Measurements from ENCODE around the gene GLRX2.

The GLRX2 gene

DNA sequence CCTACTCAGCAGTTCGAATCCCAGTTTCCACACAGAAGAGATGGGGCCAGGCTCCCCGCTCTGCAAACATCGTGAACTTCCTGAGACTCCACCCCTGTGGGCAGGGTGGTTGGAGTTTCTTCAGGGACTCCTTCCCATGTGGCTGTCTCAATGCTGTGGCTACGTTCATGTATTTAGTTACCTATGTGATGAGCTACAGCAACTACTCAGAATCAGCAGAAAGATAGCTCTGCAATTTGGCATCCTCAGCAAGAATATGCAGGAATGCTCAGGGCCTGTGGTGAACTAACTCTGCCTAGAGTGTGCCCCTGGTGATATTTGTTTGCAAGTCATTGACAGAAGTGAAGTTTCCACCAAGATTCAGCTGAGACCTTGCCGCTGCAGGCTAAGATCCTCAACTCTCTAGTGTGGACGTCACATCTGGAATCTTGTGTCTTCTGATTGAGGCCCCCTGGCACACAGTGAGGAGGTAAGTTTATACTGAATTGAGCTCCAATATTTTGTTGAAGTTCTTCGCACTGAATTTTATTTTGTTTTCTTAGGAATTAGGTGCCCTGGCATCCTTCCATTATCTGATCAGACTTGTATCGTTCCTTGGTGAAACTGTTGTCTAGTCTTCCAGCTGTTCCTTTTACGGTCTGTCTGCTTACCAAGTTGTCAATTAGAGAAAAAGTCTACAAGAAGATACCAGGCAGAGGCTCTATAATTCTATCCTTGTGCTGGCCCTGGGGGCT is 8.2 kb upstream of the GLRX2 start:
- DNase-seq (ENCODE audit: low read depth) = no peak

- DNase-seq (ENCODE audit: low read depth) = peak; percentile 89
Measured at GRCh38 chr1:193111641-193112090, 6.5 kb upstream of the GLRX2 start.

GRCh38 chr1:193110864-193111263 is 5.7 kb upstream of the GLRX2 start:
- no peak for DNase-seq (ENCODE audit: low read depth)

GRCh38 chr1:193110246-193110645 is 5.0 kb upstream of the GLRX2 start:
- no peak for DNase-seq (ENCODE audit: low read depth)

- DNase-seq (ENCODE audit: low read depth) = no peak
Measured at GRCh38 chr1:193109619-193110018, 4.4 kb upstream of the GLRX2 start.

DNA sequence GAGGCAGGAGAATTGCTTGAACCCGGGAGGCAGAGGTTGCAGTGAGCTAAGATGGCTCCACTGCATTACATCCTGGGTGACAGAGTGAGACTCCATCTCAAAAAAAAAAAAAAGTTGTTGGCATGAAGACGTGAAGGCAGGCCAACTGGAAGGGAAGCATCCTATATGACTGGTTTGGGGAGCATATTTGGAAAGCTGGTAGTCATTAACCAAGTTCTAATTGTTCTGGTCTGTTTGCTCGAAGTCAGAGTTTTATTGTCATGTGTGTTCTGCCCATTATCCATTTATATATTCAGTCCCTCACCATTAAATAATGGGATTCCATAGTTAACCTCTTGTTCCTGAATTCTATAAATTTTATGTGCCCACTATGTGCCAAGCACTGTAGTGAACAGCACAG is 3.3 kb upstream of the GLRX2 start:
- DNase-seq (ENCODE audit: low read depth) = no peak

- no peak for DNase-seq (ENCODE audit: low read depth)
Measured at GRCh38 chr1:193105821-193106177, 585 bp upstream of the GLRX2 start.

- DNase-seq (ENCODE audit: low read depth) = peak; percentile 63
Measured at GRCh38 chr1:193104502-193104906, 710 bp downstream of the GLRX2 start.

GRCh38 chr1:193103759-193104501 is 1.3 kb downstream of the GLRX2 start:
- peak; percentile 21 for DNase-seq (ENCODE audit: low read depth)

DNA sequence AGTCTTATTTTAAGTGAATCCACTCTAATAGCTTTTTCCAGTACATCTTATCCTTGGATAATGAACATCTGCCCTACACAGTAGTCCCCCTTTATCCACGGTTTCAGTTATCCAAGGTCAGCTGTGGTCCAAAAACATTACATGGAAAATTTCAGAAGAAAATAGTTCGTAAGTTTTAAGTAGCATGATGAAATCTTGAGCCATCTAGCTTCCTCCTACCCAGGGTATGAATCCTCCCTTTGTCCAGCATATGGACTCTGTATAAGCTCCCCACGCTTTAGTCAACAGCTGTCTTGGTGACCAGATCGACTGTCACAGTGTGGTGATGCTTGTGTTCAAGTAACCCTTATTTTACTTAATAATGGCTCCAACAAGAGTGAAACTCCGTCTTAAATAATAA is 2.6 kb downstream of the GLRX2 start:
- DNase-seq (ENCODE audit: low read depth) = no peak

GRCh38 chr1:193094112-193094511 is 11.1 kb downstream of the GLRX2 start:
- DNase-seq (ENCODE audit: low read depth) = no peak

DNA sequence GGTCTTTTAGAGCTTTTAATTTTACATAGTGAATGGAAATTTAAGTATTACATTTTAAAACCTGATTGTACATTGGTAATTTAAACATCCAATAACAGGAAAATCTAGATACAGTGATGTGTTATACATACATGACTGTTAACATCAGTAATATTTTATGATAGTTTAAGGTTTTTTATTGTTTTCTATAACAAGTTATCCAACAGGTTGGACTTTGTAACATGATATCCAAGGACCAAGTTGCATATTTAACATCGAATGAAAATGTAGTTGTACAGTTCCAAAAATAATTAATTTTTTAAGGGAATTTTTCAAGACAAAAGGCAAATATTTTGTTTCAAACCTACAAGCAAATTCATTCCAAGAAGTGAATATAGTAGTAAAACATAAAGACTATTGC is 14.3 kb downstream of the GLRX2 start:
- DNase-seq (ENCODE audit: low read depth) = no peak

GRCh38 chr1:193087893-193088292 is 17.3 kb downstream of the GLRX2 start:
- DNase-seq (ENCODE audit: low read depth) = no peak

GRCh38 chr1:193086342-193086741 is 18.9 kb downstream of the GLRX2 start:
- DNase-seq (ENCODE audit: low read depth) = no peak

DNA sequence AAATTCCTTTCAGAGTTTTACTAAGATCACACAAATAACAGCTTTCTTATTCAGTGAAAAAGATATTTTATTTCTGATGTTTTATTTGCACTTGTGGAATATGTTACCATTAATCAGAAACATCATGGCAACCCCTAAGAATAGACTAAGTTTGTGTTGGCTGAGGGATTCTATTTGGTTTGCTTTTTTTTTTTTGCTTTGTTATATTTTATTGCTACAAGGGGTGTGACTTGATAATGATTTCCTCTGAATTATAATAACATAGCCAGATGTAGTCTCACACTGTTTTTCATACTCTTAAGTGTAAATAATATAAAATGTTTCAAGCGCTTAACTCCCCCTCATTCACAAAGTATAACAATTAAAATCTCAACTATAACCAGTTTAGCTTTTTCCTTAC is 20.0 kb downstream of the GLRX2 start:
- DNase-seq (ENCODE audit: low read depth) = no peak

DNA sequence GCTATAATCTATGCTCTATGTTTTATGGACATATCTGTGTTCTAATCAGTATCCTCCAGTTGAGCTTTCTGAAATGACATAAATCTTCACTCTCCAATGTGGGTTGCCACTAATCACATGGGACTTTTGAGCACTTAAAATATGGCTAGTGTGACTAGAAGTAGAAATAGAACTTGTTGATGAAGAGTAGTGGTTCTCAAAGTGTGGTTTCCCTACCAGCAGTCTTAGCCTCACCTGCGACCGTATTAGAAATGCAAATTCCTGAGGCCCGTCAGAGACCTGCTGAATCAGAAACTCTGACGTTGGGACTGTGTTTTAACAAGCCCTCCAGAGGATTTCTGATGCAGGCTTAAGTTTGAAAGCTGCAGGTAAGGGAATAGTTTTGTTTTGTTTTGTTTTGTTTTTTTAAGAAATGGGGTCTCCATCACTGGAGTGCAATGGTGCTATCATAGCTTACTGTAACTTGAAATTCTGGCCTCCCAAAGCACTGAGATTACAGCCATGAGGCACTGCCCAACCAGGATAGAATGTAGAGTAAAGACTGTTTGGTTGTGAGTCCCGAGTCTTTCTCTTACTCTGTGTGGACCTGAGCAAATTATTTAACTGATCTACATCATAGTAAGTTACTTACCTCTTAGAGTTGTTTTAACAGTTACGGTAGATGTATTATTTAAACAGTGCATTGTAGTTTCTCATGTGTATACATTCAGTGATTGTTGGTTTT is 21.7 kb downstream of the GLRX2 start:
- no peak for DNase-seq (ENCODE audit: low read depth)

- DNase-seq (ENCODE audit: low read depth) = no peak
Measured at GRCh38 chr1:193079187-193079586, 26.0 kb downstream of the GLRX2 start.

DNA sequence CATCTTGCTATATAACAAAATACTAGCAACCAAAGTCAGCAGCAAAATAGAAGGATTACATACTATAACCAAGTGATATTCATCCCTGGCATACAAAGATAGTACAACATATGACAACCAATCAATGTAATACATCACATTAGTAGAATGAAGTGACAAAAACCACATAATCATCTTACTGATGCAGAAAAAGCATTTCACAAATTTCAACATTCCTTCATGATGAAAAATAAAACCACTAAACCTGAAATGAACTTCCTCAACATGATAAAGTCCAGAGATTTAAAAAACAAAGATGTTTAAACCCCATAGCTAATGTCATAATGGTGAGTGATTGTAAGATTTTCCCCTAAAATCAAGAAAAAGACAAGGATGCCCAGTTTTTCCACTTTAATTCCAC is 27.2 kb downstream of the GLRX2 start:
- DNase-seq (ENCODE audit: low read depth) = peak; percentile 52

DNA sequence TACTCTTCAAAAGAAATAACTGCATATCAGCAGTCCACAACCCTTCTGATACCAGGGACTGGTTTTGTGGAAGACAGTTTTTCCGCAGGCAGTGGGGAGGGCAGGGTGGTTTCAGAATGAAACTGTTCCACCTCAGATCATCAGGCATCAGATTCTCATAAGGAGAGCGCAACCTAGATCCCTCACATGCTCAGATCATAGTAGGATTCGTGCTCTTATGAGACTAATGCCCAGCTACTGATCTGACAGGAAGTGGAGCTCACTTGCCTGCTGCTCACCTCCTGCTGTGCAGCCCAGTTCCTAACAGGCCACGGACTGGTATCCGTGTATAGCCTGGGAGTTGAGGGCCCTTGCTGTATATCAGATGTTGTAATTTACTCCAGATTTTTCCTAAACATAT is 34.3 kb downstream of the GLRX2 start:
- no peak for DNase-seq (ENCODE audit: low read depth)

GRCh38 chr1:193070386-193070753 is 34.8 kb downstream of the GLRX2 start:
- DNase-seq (ENCODE audit: low read depth) = no peak

DNA sequence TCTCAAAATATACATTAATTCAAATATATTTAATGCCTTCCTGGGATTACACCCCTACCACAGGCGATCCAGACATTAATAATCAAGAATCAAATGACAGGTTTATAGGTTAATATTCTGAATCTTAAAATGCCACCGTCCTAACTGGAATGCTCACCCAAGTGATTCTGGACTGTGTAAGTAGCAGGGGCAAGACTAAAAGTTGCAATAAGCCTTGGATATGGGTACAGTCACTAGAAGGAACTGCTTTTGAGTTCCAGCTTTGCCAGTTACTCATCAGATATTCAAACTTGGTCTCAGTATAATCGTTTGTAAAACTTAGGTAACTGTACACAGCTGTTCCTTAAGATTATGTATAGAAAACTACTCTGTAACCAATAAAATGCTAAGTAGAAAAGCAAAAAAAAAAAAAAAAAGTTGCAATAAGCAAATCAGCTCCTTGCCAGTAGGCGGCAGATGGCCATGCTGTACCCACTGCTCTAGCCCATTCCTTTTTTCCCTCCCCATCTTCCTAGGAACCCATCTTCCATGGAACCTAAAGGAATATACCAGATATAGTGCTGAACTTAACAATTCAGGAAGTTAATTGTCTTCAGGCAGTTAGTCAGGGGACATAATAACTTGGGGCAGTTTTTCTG is 35.3 kb downstream of the GLRX2 start:
- DNase-seq (ENCODE audit: low read depth) = peak; percentile 20

DNA sequence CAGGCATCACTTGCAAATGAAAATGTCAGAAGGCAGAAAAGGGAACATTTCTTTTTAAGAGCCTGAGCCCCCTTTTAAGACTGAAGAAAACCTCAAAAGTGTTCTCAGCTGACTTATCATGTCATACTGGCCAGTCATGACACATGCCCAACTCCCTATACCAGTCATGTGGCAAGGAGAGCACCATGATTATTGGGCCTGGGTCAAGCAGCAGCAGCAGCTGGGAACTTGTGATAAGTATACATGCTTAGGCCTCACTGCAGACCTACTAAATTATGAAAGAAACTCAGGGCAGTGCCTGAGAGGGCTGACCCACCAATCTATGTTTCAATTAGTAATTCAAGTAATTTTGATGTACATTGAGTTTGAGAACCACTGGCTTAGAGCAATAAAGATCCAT is 37.2 kb downstream of the GLRX2 start:
- DNase-seq (ENCODE audit: low read depth) = no peak

GRCh38 chr1:193066606-193067005 is 38.6 kb downstream of the GLRX2 start:
- no peak for DNase-seq (ENCODE audit: low read depth)

Data from amniotic epithelial cell (primary cell).